ENCODE measurements around the gene R3HDM1. TPM values are rescaled to one million over a fixed set of nuclear protein-coding genes. Genes with fewer than 3 reads are reported as not detected.
"Not testable (repeated sequence)": the region's sequence is repeated elsewhere in the genome, so short reads cannot be mapped to it uniquely, and the experiment has no call there.

Gene R3HDM1
- total RNA-seq, 4 donors from 2014 or later: 15.9 to 88.3 (median 25.0) TPM

DNA sequence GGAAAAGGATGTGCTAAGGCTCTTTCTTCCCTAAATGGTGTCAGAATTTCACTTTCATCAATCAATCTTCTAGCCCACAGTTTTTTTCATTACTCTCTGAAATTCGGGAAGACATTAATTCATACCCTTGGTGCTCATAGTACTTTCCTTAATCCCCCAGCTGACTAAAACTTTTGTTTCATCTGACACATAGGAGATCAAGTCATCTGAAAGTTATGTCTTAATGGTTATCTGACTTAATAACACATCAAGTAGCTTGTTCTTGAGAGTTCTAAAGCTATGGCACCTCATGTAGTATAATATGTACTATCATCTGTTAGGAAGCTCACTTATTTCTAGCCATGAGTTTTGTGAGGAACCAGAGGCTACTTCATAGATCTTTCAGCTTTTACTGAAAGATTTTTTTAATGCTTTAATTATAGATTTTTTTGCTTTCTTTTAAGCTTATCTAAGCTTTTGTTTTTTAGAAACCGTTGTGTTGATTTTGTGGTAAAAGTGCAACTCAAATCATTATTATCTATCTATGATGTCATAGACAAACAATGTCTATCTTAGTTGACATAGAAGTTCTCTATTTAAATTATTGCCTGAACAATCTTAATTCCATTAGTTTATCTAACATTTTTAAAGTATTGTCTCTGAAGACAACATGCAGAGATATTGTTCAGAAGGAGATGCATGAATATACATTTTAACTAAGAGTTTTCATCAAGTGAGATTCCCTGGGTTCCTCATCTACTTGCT is 116.7 kb downstream of the R3HDM1 start:
- Histone ChIP-seq H3K4me3 (no peak overlapping the region), H3K9me3 (no peaks in the 10 kb centered on the region), H3K27me3 (no peaks in the 10 kb centered on the region), H3K36me3 (peaks cover 0 to 21% (median 0%) of the 10 kb centered on the region in 3 donors), H3K27ac (no peak overlapping the region), H3K4me1 (no peaks in the 10 kb centered on the region)
- no peak for DNase-seq
- TF ChIP-seq, protein P1, sequence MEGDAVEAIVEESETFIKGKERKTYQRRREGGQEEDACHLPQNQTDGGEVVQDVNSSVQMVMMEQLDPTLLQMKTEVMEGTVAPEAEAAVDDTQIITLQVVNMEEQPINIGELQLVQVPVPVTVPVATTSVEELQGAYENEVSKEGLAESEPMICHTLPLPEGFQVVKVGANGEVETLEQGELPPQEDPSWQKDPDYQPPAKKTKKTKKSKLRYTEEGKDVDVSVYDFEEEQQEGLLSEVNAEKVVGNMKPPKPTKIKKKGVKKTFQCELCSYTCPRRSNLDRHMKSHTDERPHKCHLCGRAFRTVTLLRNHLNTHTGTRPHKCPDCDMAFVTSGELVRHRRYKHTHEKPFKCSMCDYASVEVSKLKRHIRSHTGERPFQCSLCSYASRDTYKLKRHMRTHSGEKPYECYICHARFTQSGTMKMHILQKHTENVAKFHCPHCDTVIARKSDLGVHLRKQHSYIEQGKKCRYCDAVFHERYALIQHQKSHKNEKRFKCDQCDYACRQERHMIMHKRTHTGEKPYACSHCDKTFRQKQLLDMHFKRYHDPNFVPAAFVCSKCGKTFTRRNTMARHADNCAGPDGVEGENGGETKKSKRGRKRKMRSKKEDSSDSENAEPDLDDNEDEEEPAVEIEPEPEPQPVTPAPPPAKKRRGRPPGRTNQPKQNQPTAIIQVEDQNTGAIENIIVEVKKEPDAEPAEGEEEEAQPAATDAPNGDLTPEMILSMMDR (IDR thresholded peaks at IDR 0.05): no peak
- no peak for TF ChIP-seq POLR2A (IDR thresholded peaks at IDR 0.05)

DNA sequence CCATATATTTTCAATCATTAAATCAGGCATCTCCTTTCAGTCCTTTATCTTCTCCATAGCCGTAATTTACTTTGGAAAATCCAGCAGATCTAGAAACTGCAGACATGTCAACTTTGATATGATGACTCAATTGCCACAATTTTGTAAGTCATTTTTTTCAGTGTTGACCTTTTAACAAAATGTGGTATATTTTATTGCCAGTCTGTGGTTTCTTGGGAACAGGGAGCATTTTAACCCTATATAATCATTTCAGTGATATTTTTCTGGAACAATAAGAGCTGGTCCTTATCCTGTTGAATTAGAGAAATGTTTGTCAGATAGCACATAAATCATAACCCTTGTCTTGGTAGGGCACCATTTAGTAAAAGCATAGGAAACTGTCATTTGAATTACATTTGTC is 119.4 kb downstream of the R3HDM1 start:
- TF ChIP-seq, protein P1 (IDR thresholded peaks at IDR 0.05): no peak
- TF ChIP-seq POLR2A (IDR thresholded peaks at IDR 0.05): no peak
- Histone ChIP-seq H3K27me3 (no peaks in the 10 kb centered on the region), H3K27ac (no peak overlapping the region), H3K36me3 (peaks cover 0 to 16% (median 0%) of the 10 kb centered on the region in 3 donors), H3K4me1 (no peaks in the 10 kb centered on the region), H3K9me3 (no peaks in the 10 kb centered on the region), H3K4me3 (no peak overlapping the region)
- no peak for DNase-seq

DNA sequence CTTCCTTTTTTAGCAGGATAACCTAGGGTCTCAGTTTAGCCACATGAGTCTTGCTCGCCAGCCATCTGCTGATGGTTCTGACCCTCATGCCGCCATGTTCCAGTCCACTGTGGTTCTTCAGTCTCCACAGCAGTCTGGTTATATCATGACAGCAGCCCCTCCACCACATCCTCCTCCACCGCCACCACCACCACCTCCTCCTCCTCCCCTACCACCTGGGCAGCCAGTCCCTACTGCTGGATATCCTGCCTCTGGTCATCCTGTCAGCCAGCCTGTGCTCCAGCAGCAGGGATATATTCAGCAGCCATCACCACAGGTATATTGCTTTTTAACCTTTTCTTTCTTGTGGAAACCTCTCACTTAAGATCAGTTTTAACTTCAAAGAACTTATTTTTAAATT is 120.4 kb downstream of the R3HDM1 start:
- H3K36me3 ChIP-seq: peaks cover 0 to 13% (median 0%) of the 10 kb centered on the region in 3 donors
- H3K4me1 ChIP-seq: no peaks in the 10 kb centered on the region
- H3K27ac ChIP-seq: no peak overlapping the region
- DNase-seq: no peak
- TF ChIP-seq, protein P1 (IDR thresholded peaks at IDR 0.05): no peak
- no peak for TF ChIP-seq POLR2A (IDR thresholded peaks at IDR 0.05)
- no peak overlapping the region for H3K4me3 ChIP-seq
- H3K9me3 ChIP-seq: no peaks in the 10 kb centered on the region
- H3K27me3 ChIP-seq: no peaks in the 10 kb centered on the region

DNA sequence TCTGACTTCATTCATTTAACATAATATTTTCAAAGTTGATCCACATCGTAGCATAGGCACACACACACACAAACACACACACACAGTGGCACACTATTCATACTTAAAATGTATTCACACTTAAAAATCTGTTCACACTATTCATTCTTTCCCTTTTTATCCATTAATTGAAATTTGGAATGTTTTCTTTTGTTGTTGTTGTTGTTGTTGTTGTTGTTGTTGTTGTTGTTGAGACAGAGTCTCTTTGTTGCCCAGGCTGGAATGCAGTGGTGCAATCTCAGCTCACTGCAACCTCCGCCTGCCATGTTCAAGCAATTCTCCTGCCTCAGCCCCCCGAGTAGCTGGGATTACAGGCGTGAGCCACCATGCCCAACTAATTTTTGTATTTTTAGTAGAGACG is 123.0 kb downstream of the R3HDM1 start:
- not testable (repeated sequence) for H3K4me3 ChIP-seq, DNase-seq, H3K9me3 ChIP-seq, H3K27me3 ChIP-seq, H3K27ac ChIP-seq, H3K4me1 ChIP-seq
- H3K36me3 ChIP-seq: peaks cover 0 to 13% (median 0%) of the 10 kb centered on the region in 3 donors

DNA sequence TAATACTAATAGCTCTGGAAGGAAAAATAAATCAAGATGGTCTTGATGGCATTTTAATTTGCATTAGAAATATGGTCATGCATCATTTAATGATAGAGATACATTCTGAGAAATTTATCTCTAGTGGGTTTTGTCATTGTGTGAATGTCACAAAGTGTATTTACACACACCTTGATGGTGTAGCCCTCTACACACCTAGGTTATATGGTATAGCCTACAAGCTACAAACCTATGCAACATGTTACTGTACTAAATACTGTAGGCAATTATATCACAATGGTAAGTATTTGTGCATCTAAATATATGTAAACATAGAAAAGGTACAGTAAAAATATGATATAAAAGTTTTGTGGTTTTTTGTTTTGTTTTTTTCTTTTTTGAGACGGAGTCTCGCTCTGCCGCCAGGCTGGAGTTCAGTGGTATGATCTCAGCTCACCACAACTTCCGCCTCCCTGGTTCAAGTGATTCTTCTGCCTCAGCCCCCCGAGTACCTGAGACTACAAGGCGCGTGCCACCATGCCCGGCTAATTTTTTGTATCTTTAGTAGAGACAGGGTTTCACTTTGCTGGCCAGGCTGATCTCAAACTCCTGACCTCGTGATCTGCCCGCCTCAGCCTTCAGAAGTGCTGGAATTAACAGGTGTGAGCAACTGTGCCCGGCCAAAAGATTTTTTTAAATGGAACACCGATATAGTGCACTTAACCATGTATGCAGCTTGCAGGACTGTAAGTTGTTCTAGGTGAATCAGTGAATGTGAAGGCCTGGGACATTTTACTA is 126.7 kb downstream of the R3HDM1 start:
- Histone ChIP-seq H3K4me1 (no peaks in the 10 kb centered on the region), H3K27me3 (no peaks in the 10 kb centered on the region), H3K36me3 (peaks cover 0 to 7% (median 0%) of the 10 kb centered on the region in 3 donors), H3K4me3 (no peak overlapping the region), H3K9me3 (no peaks in the 10 kb centered on the region), H3K27ac (no peak overlapping the region)
- TF ChIP-seq, protein P1 (IDR thresholded peaks at IDR 0.05): no peak
- no peak for TF ChIP-seq POLR2A (IDR thresholded peaks at IDR 0.05)
- DNase-seq: peak in 2 of 3 donors; percentile 44 to 57

DNA sequence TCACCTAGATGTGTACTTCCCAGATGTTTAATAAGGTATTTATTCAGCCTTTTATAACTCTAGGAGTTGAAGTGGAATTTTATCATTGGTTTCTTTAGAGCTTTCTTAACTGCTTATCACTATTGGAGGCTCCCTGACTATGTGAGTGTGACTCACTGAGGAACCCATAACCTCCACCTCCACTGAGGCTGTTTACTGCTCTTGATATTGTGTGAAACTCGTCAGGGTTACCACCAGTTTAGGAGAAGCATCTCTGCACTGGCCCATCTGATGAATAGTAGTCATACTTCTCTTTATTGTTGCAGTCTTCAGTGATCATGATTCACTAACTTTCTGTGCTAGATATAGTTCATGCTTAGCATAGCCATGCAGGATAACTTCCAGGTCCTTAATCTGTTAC is 130.8 kb downstream of the R3HDM1 start:
- no peak overlapping the region for H3K4me3 ChIP-seq
- H3K27me3 ChIP-seq: no peaks in the 10 kb centered on the region
- no peak for DNase-seq
- no peak overlapping the region for H3K27ac ChIP-seq
- no peak for TF ChIP-seq POLR2A (IDR thresholded peaks at IDR 0.05)
- TF ChIP-seq, protein P1 (IDR thresholded peaks at IDR 0.05): no peak
- H3K4me1 ChIP-seq: no peaks in the 10 kb centered on the region
- peaks cover 0 to 7% (median 0%) of the 10 kb centered on the region in 3 donors for H3K36me3 ChIP-seq
- no peaks in the 10 kb centered on the region for H3K9me3 ChIP-seq
